HG02840 (cell line): ENCODE measurements around the gene AGPAT1.
"Not testable (repeated sequence)": the region's sequence is repeated elsewhere in the genome, so short reads cannot be mapped to it uniquely, and the experiment has no call there.

Source experiments
- ATAC-seq: cut with Tn5 transposase; IDR thresholded peaks from one replicate; pipeline ENCODE4 v1.9.1; 2021; ENCODE audit warnings: mild to moderate bottlenecking, moderate library complexity, moderate number of reproducible peaks; ENCODE audit not compliant: unreplicated experiment, low FRiP score

AGPAT1 gene

DNA sequence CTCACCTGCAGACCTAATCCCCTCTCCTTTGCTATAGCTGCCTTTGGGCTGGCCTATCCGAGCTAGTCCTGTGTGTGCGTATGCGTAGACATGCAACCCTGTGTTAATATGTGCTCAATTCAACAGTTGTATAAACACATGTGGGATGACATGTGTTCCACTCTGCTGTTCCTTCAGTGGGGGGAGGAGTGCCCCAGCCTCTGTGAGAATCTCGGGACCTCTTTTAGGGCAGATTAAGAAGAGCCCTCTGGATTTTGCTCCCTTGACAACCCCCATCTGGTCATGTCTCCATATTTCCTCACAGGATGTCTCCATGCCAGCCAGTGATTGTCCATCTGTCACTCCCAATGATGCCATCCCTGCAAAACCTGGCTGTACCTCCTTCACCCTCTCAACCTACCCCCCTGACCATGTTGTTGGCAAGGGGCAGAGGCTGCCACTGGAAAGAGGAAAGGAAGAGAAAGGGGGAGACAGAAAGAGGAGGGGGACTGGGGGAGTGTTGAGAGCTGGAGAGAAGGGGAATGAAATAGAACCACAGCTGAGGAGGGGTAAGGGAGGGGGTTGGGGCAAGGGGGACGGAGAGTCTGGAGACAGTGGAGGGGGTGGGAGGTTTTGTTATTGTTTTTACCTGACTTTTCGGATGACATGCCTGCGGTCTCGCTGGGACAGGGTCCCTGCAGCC lies 24.6 kb downstream of the AGPAT1 start:
- ATAC-seq: no peak

DNA sequence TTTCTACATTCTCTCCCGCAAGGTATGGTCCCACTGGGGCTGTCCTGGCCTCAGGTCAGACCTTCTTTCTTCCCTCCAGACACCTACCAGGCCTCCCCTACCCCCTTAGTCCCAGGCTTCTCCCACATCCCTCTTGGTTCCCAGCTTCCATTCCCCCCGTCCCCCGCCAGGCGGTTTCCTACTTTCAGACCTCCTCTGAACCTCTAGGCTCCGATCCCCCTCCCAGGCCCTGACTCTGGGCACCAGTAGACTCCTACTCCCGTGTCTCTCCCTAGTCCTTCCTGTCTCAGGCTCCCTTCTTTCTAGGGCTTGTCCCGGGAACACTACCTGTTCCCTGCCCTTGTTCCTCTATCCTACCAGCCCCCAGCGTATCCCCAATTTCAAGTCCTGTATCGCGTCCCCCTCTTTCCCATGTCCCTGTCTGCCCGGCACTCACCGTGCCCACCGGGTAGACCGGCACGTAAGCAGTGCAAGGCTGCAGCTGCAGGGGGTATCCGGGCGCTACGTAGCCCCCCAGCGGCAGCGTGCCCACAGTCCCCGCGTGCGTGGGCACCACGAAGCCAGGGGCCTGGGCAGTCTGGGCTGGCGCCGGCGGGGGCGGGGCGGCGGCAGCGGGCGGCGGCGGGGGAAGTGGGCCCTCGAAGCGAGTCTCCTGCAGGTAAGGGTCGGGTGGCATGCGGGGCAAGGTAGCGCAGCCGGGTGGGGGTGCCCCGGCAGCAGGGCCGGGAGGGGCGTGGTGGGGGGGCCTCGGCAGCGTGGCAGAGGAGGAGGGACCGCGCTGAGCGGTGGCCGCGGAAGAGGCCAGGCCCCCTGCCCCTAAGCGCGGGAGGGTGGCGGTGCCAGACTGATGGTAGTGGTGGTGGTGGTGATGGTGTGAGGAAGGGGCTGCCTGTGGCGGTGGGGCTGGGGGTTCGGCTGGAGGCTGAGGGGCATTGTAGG lies 25.7 kb downstream of the AGPAT1 start:
- ATAC-seq: no peak

DNA sequence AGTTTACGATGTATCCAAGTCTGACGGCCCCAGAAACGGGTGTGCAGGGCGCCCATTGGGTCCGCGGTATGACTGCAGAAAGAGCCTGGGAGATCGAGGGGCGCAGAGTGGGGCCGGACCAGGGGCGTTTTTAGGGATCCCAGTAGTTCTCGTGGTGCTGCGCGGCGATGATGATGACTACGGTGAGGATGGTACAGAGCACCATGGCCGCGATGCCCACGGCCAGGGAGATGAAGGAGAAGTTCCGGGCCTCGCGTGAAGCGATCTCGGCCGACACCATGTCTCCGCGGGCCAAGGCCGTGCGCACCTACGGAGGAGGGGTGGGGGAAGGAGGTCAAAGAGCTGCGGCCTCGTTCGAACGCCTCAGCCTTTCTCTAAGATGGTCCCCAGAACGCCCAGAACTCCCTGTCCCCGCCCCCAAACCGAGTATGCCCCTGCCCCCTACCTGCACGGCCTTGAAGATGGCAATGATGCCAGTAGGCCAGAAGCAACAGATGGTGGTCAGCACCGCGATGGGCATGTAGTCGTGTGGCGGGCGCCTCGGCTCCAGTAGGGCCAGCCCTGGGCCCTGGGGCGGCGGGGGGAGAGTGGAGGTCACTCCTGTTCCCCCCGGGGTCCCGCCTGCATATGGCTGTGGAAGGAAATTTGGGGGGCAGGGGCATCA lies 26.7 kb downstream of the AGPAT1 start:
- ATAC-seq: no peak

DNA sequence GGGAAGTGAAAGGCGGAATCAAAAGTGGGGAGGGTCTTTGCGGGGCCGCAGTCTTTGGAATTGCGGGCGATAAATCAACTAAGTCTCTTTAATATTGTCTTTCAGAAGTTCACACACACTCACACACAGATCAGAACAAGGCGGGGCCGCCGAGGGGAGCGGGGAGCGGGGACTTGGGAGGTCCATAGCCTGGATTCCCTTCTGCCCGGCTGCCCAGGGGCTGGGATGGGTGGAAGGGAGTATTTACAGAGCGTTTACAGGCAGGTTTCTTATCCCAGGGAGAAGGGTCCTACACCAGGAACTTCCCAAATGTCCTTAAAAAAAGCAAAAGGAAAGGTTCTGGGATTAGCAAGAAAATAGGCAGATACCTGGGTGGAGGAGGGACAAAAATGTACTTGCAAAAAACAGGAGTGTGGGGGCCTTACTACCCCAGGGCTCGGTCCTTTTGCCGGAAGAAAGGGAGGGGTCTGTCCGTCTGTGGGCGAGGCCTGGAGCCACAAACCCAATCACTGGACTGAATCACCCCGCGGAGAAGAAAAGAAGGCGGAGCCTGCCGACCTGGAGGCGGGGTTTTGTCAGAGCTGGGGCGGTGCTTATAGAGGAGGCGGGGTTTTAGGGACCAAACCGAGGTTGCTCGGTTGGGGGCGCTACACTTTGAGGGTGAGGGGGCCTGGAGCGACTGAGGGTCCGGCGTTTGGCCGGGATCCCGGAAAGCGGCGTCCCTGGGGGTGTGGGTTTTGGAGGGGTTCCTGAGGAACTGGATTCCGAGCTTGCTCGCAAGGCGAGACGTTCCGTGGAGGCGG lies 27.4 kb downstream of the AGPAT1 start:
- no peak for ATAC-seq

DNA sequence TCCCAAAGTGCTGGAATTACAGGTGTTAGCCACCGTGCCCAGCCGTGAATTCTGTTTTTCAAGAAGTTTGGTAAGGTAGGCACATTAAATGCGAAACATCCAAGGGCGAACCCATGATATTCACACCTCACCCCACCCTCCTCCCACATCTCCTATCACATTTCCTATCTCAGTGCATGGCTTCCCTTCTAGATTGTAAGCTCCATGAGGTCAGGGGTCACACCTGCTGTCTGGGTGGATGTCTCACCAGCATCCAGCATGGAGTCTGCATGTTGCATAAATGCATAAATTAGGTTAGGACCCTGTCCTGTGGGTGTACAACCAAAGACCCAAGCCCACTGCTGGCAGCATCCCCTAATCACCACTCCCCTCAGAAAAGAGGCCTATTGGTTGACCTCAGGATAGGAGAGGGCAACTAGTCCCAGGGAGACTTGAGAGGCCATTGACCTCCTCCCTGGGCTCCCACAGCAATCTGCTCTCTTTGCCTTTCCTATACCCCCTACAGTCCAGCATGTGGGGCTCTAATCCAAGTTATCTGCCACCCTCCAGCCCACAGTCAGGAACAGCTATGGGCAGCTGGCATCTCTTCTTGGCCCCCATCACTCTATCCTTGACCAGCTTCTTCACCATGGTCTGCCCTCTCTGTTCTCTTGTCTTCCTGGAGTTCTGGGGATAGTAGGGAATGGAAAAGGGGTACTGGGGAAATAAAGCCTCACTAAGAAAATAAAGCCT lies 28.3 kb downstream of the AGPAT1 start:
- no peak for ATAC-seq

DNA sequence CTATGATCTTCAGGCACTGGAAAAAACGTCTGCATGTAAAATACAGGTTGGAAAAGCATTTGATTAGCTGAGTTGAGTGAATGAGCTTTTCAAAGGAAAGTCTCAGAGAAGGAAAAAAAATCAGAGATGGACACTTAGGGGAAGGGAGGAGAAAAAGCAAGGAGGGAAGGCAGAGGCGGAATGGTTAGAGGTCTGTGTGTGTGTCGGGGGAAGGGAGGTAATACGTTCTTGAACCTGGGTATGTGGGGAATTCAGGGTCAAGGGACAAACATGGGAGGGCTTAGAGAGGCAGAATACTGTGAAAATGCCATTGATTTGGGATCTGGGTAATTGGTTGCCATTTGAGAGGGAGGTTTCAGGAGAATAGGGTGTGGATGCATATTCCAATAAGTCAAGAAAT lies 29.2 kb downstream of the AGPAT1 start:
- no peak for ATAC-seq

DNA sequence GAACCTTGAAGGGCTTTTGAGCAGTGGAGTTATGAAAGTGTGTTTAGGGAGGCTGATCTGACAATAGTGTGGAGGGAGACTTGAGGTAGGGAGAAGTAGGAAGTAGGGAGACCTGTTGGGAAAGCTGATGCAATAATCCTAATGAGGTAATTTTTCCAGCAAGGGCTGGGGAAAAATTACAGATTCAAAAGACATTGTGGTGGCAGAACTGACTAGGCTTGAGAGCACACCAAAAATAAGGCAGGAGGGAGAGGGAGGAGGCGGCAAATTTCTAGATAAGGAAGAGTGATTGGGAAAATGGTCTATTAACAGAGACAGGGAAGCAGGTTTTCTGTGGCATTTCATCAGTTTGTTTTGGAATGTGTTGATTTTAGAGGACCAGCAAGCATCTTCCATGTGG lies 29.6 kb downstream of the AGPAT1 start:
- ATAC-seq: no peak

DNA sequence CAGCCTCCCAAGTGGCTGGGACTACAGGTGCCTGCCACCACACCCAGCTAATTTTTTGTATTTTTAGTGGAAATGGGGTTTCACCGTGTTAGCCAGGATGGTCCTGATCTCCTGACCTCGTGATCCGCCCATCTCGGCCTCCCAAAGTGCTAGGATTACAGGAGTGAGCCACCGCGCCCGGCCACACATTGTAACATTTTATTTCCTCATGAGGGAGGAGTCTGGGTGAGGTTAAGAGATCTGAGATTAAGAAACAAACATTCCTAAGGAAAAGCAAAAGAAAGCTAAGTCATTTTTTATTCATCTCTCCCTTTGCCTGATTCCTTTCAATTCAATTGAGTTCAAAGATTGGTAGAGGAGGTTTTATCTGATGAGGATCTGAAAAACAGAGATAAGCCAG lies 31.6 kb downstream of the AGPAT1 start:
- ATAC-seq: not testable (repeated sequence)

DNA sequence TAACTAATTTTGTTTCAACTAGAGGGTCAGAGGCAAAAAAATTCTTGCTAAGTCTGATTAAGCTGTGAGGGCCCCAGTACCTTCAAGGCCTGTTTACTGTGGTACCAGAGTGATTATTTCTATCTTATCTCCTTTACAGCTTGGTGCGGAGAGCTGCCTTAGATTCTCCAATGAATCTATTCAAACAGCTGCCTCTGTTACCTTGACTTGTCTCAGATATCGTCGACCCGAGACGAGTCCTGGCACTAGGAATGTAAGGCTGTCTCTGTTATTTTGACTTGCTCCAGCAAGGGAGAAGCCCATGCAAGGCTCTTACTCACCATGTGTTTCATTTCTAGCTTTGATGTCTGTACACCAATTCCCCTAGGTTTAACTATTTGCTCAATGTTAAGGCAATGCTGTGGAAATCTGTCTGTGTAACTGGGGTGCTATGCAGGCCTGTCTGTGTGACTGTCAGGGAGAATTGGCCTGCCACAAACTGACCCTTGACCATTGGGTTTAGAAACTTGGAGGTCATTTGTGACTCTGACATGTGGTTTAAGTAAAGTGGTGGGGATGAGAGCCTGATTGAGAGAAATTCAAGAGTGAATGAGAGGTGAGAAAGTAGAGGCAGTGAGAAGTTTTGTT lies 35.4 kb downstream of the AGPAT1 start:
- no peak for ATAC-seq

DNA sequence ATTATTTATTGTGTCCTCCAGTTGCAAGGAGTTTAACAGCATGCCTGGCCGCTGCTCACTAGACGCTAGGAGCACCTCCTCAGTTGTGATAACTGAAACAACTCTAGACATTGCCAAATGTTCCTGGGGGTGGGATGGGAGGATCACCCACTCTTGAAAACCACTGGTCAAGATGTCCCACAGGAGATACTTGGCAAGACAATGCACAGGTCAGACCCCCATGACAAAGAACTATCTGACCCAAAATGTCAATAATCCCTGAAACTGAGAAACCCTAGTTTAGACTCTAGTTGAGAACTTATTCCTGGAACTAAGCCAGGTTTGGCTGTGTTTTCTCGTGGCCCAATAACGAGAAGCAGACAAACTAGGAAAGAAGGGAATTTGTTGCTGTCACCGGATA lies 36.3 kb downstream of the AGPAT1 start:
- ATAC-seq: no peak

DNA sequence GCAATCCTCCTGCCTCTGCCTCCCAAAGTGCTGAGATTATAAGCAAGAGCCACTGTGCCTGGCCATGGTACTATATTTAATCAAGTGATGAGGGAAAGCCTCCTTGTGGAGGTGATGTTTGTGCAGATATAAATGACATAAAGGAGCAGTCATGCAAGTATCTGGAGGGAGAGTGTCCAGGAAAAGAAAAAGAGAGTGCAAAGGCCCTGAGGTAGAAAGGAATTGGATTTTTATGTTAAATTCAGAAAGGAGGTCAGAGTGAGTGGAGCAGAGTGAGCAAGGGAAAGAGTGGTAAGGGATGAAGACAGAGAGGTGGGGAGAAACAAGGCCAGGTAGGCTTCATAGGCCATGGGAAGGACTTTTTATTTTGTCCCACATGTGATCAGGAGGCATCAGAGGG lies 38.4 kb downstream of the AGPAT1 start:
- no peak for ATAC-seq

DNA sequence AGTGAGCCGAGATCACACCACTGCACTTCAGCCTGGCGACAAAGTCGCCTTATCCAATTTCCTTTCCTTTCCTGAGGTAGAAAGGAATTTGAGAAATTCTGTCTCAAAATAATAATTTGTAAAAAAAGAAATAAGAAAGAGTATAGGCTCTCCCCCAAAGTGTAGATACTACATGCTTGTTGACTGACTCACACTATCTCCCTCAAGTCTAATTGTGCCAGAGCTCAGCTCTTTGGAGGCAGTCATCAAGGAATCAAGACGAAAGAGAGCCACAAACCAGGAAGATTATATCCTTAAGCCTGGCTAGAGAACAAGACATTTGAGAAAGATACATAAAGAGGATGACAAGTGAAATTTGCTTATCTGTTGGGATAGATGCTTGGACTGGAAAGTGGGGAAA lies 42.1 kb downstream of the AGPAT1 start:
- no peak for ATAC-seq

DNA sequence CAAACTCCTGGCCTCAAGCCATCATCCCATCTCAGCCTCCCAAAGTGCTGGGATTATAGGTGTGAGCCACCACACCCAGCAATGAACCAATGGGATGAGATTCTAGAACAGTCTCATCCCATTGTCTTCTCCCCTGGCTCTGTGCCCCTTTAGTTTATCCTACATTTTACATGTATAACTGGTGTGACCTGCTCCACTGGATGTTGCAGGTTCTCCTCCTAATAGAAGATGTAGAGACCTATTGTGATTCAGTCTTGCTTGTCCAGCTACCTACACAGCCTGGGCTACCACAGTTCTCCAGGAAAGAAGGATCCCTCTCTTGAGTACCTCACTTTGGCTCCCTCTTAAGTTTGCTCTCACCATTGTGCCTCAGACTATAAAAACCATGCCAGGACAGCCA lies 43.8 kb downstream of the AGPAT1 start:
- ATAC-seq: no peak

DNA sequence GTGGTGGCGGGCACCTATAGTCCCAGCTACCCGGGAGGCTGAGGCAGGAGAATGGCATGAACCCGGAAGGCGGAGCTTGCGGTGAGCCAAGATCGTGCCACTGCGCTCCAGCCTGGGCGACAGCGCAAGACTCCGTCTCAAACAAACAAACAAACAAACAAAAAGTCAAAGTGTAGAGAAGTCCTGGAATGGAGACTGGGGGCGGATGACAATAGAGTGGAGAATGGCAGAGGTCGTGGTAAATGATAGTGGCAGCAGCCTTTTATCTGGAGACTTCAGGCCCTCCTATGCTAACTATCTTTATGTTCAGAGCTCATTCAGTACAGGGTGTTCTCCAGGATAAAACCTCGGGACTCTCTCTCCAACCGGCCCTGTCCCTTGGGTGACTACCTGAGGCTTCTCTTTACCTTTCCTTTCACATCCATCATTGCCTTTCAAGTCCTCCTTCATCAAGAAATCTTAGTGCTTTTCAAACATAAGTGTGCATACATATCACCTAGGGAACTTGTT lies 44.4 kb downstream of the AGPAT1 start:
- no peak for ATAC-seq

DNA sequence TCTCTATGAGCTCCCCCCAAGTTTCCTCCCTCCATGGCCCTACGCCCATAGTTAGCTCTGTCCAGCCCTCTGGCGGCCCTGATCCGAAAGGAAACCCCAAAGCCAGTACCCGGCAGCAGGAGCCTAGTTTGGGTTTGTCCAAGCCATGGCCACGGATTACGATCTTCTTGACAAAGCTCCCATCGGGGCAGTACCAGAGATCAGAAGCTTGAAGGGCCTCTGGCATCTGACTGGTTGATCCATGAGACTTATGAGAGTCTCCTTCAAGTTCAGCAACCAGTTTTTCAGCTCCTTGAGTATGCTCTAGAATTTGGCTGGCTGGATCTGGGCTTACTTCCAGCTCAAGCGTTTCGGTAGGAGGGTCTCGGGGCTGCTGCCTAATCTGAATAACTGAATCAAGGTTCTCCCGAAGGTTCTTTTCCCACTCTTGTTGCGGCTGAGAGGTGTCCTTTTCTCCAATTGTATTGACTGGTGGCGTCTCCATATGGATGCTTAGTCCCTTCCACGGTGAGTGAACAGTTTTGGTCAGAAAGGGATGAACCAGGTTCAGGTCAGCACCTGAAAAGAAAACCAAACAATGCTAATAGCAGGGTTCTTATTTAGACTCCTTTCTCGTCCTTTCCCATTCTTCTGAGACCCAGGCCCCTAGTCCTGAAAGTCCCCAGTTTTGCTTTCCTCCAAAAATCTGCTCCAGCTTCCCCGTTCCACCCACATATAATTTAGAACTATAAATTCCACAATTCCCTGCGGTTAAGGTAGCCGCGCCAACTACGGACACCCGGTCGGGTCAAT lies 46.4 kb downstream of the AGPAT1 start:
- ATAC-seq: peak; percentile 10

DNA sequence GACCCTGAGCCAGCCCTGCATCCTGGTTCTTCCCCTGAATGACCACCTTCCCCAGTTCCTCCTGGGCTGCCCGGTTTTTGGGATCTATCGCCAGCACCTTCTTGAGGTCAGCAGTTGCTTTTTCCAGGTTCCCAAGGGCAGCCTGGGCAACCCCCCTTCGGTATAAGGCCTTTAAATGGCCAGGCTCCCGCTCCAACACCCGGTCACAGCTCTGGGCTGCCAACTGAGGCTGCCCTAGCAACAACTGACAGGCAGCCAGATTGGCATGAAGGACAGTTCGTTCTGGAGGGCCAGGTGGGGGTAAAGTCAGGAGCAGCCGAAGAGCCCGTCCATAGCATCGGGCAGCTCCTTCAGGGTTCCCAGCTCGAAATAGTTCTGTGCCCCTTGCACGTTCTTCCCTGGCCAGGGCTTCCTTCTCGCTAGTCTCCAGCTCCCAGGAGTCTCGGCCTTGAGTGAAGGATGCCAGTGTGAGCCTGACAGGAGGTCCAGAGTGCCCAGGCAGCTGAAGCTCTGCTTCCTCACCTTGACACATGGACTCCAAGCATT lies 47.1 kb downstream of the AGPAT1 start:
- no peak for ATAC-seq

DNA sequence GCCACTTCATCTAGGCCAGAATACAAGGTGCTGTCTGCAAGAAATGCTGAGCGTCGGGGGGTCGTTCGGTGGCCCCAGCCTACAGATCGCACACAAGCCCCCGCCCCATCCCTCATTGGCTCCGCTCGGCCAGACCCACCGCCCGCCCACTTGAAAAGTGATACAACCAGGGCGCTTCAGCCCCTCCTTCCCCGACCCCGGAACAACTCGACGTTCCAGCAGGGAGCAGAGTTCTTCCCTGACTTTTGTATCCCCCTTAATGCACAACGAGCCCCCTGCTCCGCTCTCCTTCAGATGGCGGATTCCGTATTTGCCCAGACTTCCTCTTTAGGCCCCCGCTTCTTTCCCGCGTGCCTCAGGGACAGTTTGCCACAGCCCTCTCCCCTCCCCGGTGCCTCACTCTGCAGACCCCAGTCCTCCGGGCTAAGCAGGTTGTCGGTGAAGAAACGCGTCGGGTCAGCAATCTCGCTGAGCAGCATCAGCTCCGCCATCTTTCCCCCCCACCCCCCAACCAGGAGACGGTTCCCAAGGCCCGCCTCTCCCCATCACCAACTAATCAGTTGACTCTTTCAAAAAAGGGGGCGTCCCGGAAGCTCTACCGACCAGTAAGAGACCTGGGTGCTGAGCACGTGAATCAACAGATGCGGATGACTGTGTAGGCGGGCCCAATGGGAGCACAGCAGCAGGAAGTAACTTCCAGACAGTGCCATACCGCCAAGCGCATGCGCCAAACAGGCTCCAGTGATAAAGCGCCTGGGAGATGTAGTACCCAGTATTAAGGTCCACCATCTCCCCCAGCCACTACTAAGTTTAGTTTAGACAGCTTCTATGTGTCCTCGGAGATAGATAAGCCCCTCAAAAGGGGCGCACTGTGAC lies 47.9 kb downstream of the AGPAT1 start, which contains the start of gene ATF6B:
TSS of gene ATF6B (minus strand) at position 530 of the 876 bp plus-strand sequence. CDS start at position 491, 39 bp downstream.
- ATAC-seq: peak; percentile 80
